DOHH2 (cell line): Measurements from ENCODE around the gene CCDC63.

ENCODE experiments used
- H3F3A ChIP-seq: fragments of 200-600 bp; sonication (generic), shearing (Covaris generic); 2 replicates; pipeline ENCODE4 v1.6.0; 2016; ENCODE audit warnings: antibody characterized with exemption, mild to moderate bottlenecking; ENCODE audit not compliant: control insufficient read depth, insufficient read depth
- H3K27ac ChIP-seq: fragments of 200-600 bp; sonication (generic); 2 replicates; pipeline ENCODE4 v1.5.1; 2014; ENCODE audit warnings: low read depth, mild to moderate bottlenecking, low read length, moderate library complexity
- H3K27me3 ChIP-seq: fragments of 200-600 bp; sonication (generic); 2 replicates; pipeline ENCODE4 v1.6.1; 2014; ENCODE audit warnings: mild to moderate bottlenecking, low read length, mixed read lengths; ENCODE audit not compliant: control insufficient read depth
- H3K36me3 ChIP-seq: fragments of 200-600 bp; sonication (generic); 2 replicates; pipeline ENCODE4 v1.6.1; 2014; ENCODE audit warnings: mild to moderate bottlenecking, low read length, moderate library complexity, mixed read lengths; ENCODE audit not compliant: control insufficient read depth
- H3K4me1 ChIP-seq: fragments of 200-600 bp; sonication (generic); 2 replicates; pipeline ENCODE4 v1.6.1; 2014; ENCODE audit warnings: mild to moderate bottlenecking, low read length, mixed read lengths; ENCODE audit not compliant: control insufficient read depth
- H3K4me2 ChIP-seq: fragments of 200-600 bp; sonication (generic); 2 replicates; pipeline ENCODE4 v1.6.0; 2014; ENCODE audit warnings: mild to moderate bottlenecking, low read length, moderate library complexity
- H3K4me3 ChIP-seq: fragments of 200-600 bp; sonication (generic); 2 replicates; pipeline ENCODE4 v1.5.1; 2014; ENCODE audit warnings: mild to moderate bottlenecking, low read length, mixed read lengths
- H3K79me2 ChIP-seq: fragments of 200-600 bp; sonication (generic); 2 replicates; pipeline ENCODE4 v1.6.1; 2014; ENCODE audit warnings: mild to moderate bottlenecking, low read length, mixed read lengths; ENCODE audit not compliant: control insufficient read depth
- H3K9me2 ChIP-seq: fragments of 200-600 bp; sonication (generic); replicated peaks from 2 replicates; pipeline ENCODE4 v1.6.1; 2014; ENCODE audit warnings: mild to moderate bottlenecking, low read length, mixed read lengths; ENCODE audit not compliant: control insufficient read depth
- H3K9me3 ChIP-seq: fragments of 200-600 bp; sonication (generic); 2 replicates; pipeline ENCODE4 v1.6.1; 2014; ENCODE audit warnings: antibody characterized with exemption, low read length, mixed read lengths; ENCODE audit not compliant: control insufficient read depth, insufficient read depth
- H4K20me1 ChIP-seq: fragments of 200-600 bp; sonication (generic); 2 replicates; pipeline ENCODE4 v1.6.0; 2014; ENCODE audit warnings: low read depth, mild to moderate bottlenecking, antibody characterized with exemption, low read length, moderate library complexity; ENCODE audit not compliant: control insufficient read depth, insufficient read depth
- CTCF ChIP-seq: fragments of 200-600 bp; sonication (generic); IDR thresholded peaks from one replicate; pipeline ENCODE4 v1.5.1; 2014; ENCODE audit warnings: antibody characterized with exemption, mild to moderate bottlenecking, low read depth, low read length; ENCODE audit not compliant: poor library complexity, severe bottlenecking
- EZH2phosphoT487 ChIP-seq: fragments of 200-600 bp; sonication (generic); IDR thresholded peaks from 2 replicates; pipeline ENCODE4 v1.6.1; 2017; ENCODE audit warnings: borderline replicate concordance, mild to moderate bottlenecking, antibody characterized with exemption, low read length, moderate library complexity, mixed read lengths

CCDC63 gene

GRCh38 chr12:110919720-110920119 is 72.9 kb downstream of the CCDC63 start:
- H3F3A ChIP-seq: no peaks in the 10 kb centered on the region
- TF ChIP-seq CTCF: no peak
- TF ChIP-seq EZH2phosphoT487: no peak
- no peaks in the 10 kb centered on the region for H3K9me3 ChIP-seq
- no peak overlapping the region for H3K4me3 ChIP-seq
- no peaks in the 10 kb centered on the region for H3K4me1 ChIP-seq
- no peaks in the 10 kb centered on the region for H3K79me2 ChIP-seq
- H3K9me2 ChIP-seq: no peaks in the 10 kb centered on the region
- no peaks in the 10 kb centered on the region for H4K20me1 ChIP-seq
- H3K4me2 ChIP-seq: no peak overlapping the region
- H3K36me3 ChIP-seq: no peaks in the 10 kb centered on the region
- no peaks in the 10 kb centered on the region for H3K27me3 ChIP-seq
- H3K27ac ChIP-seq: no peak overlapping the region

GRCh38 chr12:110920324-110920910 is 73.6 kb downstream of the CCDC63 start, which contains the start of gene MYL2:
TSS of gene MYL2 (minus strand) at chr12:110920579. CDS start at chr12:110920529, 50 bp downstream.
- no peaks in the 10 kb centered on the region for H3F3A ChIP-seq
- H3K79me2 ChIP-seq: no peaks in the 10 kb centered on the region
- no peak within 1 kb of the TSS for H3K27ac ChIP-seq
- H3K27me3 ChIP-seq: peaks cover 1% of the 10 kb centered on the region; the same call in 1 of the 2 replicates
- no peaks in the 10 kb centered on the region for H3K36me3 ChIP-seq
- no peak within 1 kb of the TSS for H3K4me3 ChIP-seq
- no peaks in the 10 kb centered on the region for H3K9me2 ChIP-seq
- H3K4me2 ChIP-seq: no peak within 1 kb of the TSS
- H3K9me3 ChIP-seq: no peaks in the 10 kb centered on the region
- no peaks in the 10 kb centered on the region for H4K20me1 ChIP-seq
- no peak for TF ChIP-seq CTCF
- TF ChIP-seq EZH2phosphoT487: no peak
- H3K4me1 ChIP-seq: no peaks in the 10 kb centered on the region

- H3F3A ChIP-seq: no peaks in the 10 kb centered on the region
- no peak overlapping the region for H3K4me2 ChIP-seq
- no peaks in the 10 kb centered on the region for H3K79me2 ChIP-seq
- H3K4me1 ChIP-seq: no peaks in the 10 kb centered on the region
- H3K27me3 ChIP-seq: peaks cover 4% of the 10 kb centered on the region; the same call in 1 of the 2 replicates
- H3K9me2 ChIP-seq: no peaks in the 10 kb centered on the region
- no peaks in the 10 kb centered on the region for H4K20me1 ChIP-seq
- no peak overlapping the region for H3K27ac ChIP-seq
- no peaks in the 10 kb centered on the region for H3K36me3 ChIP-seq
- H3K4me3 ChIP-seq: no peak overlapping the region
- H3K9me3 ChIP-seq: no peaks in the 10 kb centered on the region
- TF ChIP-seq CTCF (no peak), EZH2phosphoT487 (no peak)
Measured at GRCh38 chr12:110921262-110921661, 74.5 kb downstream of the CCDC63 start.
